ELF-1 (cell line): ENCODE results near the gene LILRA2.
"Not testable (repeated sequence)": the region's sequence is repeated elsewhere in the genome, so short reads cannot be mapped to it uniquely, and the experiment has no call there.

ENCODE experiments used
- DNase-seq: peaks from one replicate; pipeline ENCODE4 v3.0.0-alpha.2; 2016; ENCODE audit warnings: low read depth, low spot score

LILRA2 gene

DNA sequence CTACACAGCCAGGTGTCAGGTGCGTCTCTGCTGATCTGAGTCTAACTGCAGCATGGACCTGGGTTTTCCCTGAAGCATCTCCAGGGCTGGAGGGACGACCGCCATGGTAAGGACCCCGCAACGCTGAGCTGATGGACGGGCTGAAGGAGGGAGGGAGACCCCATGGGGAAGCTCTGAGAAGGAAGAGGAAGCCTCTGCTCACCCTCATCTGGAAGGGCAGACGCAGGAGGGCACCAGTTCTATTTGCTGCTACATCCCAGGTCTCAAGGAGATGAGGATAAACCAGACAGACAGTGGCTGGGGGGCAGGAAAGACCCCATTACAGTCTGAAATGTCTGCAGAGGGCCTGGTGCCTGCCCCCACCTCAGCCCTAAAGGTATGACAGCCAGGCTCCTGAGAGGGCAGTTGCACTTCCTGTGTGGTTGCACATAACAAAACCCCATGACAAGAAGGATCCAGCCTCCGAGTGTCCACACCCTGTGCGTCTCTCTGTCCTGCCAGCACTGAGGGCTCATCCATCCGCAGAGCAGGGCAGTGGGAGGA is at the start of gene LILRA2:
Gene LILRA2, plus strand, starts transcription at position 461 of the 543 bp plus-strand sequence. CDS start 89 bp downstream, outside the sequence.
- no peak for DNase-seq

DNA sequence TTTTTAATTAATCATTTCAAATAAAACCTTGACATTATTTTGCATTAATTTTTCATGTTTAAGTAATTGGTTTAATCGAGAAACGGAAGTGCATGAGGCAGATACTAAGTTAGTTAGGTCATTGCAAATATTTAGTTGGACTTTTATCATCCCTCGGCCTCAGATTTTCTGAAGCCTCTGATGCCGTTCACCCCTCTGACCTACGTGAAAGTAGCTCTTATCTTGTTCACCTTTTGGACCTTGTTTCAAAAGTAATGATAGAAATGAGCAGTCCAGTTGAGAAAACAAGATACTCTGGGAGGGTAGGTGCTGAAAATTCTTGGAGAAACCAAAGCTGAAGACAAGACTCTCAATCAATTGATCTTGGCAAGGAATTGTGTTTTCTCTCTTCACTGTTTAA is 48.0 kb upstream of the LILRA2 start:
- no peak for DNase-seq

DNA sequence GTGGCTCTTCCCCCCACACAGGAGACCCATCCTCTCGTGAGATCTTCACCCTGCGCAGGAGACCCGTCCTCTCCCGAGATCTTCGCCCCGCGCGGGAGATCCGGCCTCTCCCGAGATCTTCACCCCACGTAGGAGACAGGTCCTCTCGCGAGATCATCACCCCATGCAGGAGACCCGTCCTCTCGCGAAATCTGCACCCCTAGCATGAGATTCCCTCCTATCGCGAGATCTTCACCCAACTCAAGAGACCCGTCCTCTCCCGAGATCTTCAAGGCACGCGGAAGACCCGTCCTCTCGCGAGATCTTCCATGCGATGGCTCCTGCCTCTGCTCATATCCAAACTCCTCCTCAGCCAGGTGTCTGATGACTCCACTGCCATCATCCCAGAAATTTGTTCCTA is 46.6 kb upstream of the LILRA2 start:
- no peak for DNase-seq

DNA sequence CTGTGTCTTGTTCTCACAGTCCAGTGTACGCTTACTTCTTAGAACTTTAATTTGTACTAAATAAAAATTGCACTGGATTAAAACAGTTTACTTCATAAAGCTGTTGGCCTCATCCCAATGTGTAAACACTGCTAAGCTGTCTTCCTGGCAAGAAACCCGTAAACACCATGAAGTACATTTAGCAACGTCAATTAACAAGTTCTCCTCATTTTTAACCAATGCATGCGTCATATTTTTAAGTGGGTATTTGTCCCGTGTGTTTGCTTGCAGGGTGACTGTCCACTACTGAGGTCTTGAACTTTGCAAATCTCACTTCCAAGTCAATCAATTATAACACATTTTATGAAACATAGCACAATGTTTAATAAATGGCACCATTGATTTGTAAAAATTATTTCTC is 42.7 kb upstream of the LILRA2 start:
- no peak for DNase-seq

DNA sequence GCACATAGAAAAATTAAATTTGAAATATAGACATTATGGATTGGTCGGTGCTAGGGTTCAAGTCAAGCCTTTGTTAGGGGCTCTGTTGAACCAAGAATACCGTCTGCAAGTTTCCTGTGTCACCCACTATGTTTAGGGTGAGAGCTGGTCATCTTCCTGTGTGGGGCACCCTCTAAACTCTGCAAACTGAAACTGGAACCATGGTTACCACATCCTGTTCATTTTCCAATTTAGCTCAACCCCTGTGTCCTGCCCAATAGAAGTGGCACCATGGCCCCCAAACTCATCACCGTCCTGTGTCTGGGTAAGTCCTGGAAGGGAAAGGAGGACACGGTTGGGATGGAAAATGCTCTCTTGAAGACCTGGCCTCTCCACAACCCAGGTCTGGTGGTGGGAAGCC is 41.1 kb upstream of the LILRA2 start:
- DNase-seq, result no peak

DNA sequence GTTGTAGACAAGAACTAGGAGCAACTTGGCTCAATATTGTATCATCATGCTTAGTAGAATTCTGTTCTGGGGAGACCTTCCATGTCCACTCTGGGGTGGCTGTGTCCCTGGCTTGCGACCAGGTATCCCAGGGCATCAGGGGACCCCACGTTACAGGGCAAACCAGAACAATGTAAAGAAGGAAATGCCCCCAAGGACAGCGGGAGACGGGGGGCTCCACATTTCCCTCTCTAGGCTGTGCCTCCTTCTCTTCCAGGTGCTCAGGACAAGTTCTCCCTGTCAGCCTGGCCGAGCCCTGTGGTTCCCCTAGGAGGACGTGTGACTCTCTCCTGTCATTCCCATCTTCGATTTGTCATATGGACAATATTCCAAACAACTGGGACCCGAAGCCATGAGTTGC is 40.1 kb upstream of the LILRA2 start:
- DNase-seq, result no peak

DNA sequence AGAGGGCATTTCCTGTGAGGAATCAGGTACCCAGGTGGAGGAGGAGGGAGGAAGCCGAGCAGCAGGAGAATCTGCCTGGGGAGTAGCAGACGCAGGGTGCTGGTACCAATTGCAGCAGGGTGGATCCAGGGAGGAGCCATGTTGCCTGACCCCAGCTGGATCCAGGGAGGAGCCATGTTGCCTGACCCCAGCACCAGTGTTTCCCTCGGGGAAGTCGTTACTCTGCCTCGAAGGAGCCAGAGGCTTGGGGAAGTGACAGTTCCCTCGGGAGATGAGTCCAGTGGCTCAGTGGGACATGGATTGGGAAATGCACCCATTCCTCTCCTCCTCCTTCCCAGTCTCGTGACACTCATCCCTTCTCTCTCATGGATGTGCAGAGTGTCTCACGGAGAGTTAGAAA is 39.4 kb upstream of the LILRA2 start:
- no peak for DNase-seq

DNA sequence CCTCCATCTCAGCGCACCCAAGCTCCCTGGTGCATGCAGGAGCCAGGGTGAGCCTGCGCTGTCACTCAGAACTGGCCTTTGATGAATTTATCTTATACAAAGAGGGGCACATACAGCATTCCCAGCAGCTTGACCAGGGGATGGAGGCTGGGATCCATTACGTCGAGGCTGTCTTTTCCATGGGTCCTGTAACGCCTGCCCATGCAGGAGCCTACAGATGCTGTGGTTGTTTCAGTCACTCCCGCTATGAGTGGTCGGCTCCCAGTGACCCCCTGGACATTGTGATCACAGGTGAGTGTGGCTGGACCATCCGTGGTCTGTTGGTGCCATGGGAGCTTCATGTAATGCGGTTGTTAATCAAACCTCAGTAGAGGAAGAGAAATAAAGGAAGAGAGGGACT is 38.0 kb upstream of the LILRA2 start:
- DNase-seq, result no peak

DNA sequence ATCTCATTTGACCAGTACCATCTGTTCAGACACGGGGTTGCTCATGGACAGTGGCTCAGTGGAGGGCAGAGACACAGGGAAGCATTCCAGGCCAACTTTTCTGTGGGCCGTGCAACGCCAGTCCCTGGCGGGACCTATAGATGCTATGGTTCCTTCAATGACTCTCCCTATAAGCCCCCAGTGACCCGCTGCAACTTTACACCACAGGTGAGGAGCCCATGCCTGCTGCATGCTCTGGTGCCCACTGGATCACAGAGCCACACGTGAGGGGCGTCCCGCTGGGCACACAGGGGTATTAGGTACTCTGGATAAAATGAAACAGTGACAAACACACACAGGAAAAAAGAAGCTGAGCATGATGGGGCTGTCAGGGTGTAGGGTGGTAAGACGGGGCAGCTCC is 36.6 kb upstream of the LILRA2 start:
- DNase-seq, result no peak

DNA sequence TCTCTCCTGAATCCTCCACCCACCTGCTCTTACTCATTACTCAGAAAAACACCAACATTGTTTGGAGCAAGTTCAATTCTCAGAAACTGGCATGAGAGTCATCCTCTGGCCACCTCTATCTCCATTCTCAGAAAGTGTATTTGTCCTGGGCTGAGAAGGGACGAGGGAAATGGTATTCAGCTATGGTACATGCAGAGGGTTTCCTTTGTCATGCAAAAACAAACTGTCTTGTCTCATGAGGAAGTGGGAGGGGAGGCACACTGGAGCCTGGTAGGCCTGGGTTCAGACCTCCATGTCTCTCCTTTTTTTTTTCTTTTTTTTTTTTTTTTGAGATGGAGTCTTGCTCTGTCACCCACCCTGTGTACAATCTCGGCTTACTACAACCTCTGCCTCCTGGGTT is 31.9 kb upstream of the LILRA2 start:
- no peak for DNase-seq

DNA sequence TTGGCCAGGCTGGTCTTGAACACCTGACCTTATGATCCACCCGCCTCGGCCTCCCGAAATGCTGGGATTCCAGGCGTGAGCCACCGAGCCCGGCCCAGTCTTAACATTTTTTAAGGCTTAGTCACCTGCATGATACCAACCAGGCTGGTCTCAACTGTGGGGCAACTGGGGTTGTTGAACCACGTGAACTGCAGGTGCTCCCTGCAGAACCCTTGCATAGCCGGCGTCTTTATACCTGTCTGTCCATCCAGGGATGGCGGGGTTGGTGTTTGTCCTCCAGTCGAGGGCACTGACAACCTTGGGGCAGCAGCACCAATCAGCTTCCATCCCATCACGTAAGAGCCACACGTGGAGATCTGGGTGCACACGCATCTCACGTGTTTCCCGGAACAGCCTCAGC is 24.8 kb upstream of the LILRA2 start:
- no peak for DNase-seq

DNA sequence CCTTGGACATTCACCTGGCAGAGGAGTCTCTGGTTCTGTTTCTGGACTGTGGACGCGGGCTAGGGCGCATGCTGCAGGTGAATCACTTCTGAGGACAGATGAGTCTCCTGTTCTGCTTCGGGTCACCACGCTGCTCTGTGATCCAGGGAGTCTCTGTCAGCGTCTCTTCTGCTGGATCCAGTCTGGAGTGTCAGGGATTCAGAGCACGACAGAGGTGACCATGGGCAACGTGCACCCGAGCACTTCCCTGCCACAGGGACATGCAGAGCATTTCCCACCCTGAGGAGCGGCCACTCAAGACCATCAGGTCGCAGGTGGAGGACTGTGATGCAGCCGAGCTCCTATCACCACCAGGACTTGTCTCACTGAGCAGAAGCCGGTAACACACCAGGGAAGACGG is 24.4 kb upstream of the LILRA2 start:
- no peak for DNase-seq

DNA sequence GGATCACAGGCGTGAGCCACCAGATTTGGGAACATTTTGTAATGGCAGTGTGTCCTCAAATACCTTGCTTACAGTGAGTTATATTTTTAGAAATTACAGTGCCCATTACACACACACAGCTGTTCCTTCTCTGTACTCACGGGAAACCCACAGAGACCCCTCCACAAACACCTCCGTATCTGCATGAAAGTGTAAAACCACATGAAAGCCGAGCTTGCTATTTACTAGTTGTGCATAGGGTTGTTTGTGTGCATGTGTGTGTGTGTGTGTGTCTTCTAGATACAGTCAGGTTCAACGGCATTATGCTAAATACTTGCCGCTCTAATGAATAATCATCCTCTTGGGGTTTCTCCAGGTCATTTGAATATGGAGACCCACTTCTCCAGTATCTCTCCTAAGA is 22.3 kb upstream of the LILRA2 start:
- no peak for DNase-seq

DNA sequence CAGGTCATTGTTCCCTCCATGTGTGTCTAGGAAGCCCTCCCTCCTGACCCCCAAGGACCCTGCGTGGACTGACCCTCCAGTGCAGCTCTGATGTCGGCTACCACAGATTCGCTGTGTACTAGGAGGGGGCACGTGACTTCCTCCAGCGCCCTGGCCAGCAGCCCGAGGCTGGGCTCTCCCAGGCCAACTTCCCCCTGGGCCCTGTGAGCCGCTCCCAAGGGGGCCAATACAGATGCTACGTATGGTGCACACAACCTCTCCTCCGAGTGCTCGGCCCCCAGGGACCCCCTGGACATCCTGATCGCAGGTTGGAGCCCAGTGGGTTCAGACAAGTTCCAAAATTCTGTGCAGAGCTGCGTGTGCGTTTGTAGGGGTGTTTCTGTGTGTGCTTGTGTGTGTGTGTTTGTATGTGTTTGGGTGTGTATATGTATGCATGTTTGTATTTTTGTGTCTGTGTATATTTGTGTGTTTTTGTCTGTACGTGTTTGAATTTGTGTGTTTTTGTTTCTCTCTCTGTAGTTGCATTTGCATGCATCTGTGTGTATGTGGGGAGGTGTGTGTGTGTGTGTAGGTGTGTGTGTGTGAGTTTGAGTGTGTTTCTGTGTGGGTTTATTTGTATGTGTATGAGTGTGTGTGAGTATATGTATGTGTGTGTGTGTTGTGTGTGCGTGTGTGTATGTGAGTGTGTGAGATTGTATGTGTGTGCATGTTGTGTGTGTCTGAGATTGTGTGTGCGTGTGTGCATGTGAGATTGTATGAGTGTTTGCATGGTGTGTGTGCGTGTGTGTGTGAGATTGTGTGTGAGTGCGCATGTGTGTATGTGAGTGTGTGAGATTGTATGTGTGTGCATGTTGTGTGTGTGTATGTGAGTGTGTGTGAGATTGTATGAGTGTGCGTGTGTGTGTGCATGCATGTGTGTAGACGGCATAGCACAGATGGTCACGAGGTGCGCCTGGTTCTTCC is 21.4 kb upstream of the LILRA2 start:
- DNase-seq, result no peak

DNA sequence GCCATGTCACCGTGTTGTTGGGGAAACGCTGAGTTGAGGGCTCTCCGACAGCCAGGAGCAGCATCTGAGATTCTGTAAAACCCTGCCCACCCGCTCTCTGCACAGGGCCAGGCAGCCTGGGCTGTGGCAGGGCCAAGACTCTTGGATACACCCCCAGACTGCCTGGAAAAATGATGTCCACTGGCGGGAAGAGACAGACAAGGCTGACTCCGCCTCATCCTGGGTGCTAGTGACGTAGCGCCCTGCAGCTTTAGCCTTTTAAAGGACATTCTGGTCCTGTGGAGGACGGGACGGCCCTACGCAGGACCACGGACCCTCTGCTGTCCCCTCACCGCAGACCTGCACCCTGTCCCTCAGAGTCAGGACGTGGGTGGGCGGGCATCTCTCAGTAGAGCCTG is 20.7 kb upstream of the LILRA2 start:
- no peak for DNase-seq

DNA sequence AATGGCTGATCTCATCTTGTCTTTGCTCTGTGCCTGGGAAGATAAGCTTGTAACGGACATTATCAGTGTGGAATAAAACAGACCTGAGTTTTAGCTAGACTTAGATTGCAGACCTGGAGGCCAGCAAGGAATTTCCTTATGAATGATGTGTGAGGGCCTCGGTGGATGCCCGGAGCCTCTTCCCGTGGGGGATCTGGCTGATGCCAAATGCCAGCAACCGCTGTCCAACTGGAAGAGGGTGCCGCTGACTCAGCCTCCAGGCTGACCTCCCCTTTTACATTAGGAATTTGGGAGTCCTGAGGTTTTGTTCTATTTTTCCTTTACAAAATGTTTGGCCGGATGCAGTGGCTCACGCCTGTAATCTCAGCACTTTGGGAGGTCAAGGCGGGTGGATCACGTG is 19.6 kb upstream of the LILRA2 start:
- DNase-seq, result no peak

DNA sequence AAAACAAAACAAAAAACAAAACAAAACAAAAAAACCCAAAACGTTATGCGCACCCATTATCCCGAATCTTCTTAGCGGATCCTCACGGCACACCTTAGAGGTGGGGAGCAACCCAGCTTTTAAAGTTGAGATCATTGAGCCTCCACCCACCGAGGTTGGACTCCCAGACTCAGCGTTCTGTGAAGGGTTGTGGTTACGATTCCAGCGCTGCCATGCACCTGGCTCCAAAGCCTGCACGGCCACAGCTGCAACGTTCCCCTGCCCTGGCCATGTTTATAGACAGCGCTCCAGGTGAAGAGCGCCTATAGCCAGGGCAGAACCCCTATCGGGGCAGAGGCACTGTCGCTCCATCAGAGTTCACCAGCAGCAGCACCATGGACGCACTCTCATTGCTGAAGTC is 18.7 kb upstream of the LILRA2 start:
- DNase-seq, result no peak

DNA sequence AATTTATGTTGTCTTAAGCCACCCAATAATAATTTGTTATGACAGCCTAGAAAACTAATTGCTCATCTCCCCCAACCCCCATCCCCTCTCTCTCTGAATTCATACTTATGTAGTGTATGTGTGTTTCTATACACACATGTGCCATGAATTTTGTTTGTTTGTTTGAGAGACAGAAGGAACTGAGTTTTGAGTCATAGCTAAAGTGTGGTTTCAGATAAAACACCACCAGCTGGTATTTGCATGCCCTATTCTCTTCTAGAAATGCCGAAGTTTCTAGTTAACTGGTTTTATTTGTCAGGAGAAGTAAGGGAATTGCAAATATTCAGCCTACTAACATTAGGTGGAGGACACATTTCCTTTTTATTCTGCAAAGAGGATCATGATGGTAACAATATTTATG is 17.4 kb upstream of the LILRA2 start:
- no peak for DNase-seq

DNA sequence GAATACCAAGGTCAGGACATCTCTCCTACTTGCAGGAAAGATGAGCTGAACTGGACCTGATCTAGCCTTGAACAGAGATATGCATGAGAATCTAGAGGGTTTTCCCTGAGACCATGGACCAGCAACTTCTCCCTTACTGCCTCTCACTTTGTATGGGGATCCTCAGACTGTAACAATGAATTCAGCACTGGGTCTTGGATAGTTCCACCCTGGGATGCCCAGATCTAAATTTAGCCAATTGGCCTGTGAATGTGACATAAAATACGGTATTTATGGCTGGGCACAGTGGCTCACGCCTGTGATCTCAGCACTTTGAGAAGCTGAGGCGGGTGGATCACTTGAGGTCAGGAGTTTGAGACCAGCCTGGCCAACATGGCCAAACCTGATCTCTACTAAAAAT is 15.3 kb upstream of the LILRA2 start:
- DNase-seq, result no peak

DNA sequence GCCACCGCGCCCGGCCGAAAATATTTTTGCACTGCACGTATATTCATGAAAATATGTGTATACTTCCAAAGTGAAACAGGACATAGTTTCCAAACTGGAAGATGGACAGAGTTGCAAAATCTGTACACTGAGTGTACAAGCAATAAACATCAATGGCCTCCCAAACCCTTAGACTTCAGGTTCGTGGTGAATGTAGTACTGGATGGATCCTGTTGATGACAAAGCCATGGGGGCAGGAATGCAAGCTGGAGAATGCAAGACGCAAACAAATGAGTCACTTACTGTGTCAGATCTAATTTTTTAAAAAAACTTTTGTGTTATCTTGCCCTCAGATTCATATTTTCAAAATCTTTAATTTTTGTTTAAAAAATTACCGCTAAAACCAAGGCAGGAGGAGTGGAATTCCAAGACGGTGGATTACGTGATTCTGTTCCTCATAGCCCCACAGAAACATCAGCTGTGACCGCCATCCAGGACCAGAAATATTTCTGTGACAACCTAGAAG is 12.7 kb upstream of the LILRA2 start:
- no peak for DNase-seq

DNA sequence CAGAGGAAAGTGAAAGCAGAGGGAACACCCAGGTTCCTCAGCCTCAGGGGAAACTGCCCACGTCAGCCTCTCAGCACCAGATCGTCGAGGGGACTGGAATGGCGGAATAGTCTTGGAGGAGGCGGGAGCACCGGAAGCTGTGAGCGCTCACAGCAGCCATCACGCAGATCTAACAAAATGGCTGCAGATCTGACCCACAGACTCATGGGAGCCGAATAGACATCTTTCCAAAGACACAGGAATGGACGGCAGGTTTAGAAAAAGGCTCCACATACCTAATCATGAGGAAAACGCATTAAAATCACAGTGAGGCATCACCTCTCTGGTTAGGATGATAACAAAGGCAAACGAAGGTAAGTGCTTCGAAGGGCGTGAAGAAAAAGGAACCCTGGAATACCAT is 11.8 kb upstream of the LILRA2 start:
- no peak for DNase-seq

DNA sequence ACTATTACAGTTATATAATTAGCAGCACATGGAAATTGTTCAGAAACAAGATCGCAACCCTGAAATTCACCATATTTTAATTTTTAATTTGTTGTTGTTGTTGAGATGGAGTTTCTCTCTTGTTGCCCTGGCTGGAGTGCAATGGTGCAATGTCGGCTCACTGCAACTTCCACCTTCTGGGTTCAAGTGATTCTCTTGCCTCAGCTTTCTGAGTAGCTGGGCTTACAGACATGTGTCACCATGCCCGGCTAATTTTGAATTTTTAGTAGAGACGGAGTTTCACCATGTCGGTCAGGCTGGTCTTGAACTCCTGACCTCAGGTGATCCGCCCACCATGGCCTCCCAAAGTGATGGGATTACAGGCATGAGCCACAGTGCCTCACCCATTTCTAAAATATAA is 10.4 kb upstream of the LILRA2 start:
- DNase-seq, result not testable (repeated sequence)

DNA sequence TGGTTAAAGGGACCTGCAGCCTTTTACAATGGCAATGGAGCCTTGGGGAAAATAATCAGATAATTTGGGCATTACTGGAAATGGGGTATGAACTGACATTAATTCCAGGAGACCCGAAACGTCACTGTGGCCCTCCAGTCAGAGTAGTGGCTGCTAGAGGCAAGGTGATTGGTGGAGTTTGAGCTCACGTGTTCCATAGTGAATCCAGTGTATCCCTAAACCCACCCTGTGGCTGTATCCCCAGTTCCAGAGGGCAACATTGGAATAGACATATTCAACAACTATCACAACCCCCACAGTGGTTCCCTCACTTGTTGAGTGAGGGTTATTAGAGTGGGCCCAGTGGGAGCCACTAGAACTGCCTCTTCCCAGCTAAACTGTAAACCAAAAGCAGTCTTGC is 3.3 kb upstream of the LILRA2 start:
- no peak for DNase-seq
